Dermis blood vessel endothelial cell (primary cell): ENCODE data around the gene RCAN1. TPM values are rescaled to one million over a fixed set of nuclear protein-coding genes. Genes with fewer than 3 reads are reported as not detected.

Source experiments
- DNase-seq: peaks from one replicate; pipeline ENCODE4 v3.0.0; 2010
- total RNA-seq: library from RNA; depleted of rRNA; stranded (reverse); fragments of >200 nt; gene quantifications from 2 replicates; pipeline ENCODE4 v1.2.3, GENCODE V29; 2014

RCAN1 gene
- total RNA-seq, result 31.8 and 45.9 TPM in 2 replicates

- DNase-seq, result peak; percentile 94
These were observed at the start of gene RCAN1 for GRCh38 chr21:34614628-34615486. TSS of gene RCAN1 (minus strand) at chr21:34615113. CDS start at chr21:34615011, 102 bp downstream.

- DNase-seq, result no peak
These were observed 46.9 kb upstream of the RCAN1 start for GRCh38 chr21:34661848-34662247.

GRCh38 chr21:34653522-34653921 lies 38.6 kb upstream of the RCAN1 start:
- no peak for DNase-seq

- no peak for DNase-seq
These were observed 36.7 kb upstream of the RCAN1 start for GRCh38 chr21:34651642-34652041.

- no peak for DNase-seq
These were observed 36.0 kb upstream of the RCAN1 start for GRCh38 chr21:34650861-34651431.

- no peak for DNase-seq
These were observed 34.5 kb upstream of the RCAN1 start for GRCh38 chr21:34649400-34649799.

GRCh38 chr21:34648739-34649297 lies 33.9 kb upstream of the RCAN1 start:
- DNase-seq, result no peak

GRCh38 chr21:34647555-34647954 lies 32.6 kb upstream of the RCAN1 start:
- no peak for DNase-seq

- no peak for DNase-seq
These were observed 29.9 kb upstream of the RCAN1 start for GRCh38 chr21:34644825-34645224.

GRCh38 chr21:34642211-34643075 lies 27.5 kb upstream of the RCAN1 start:
- DNase-seq, result no peak

- peak; percentile 64 for DNase-seq
These were observed 25.9 kb upstream of the RCAN1 start for GRCh38 chr21:34640858-34641257.

- peak; percentile 5 for DNase-seq
These were observed 25.2 kb upstream of the RCAN1 start for GRCh38 chr21:34639882-34640788.

- no peak for DNase-seq
These were observed 24.3 kb upstream of the RCAN1 start for GRCh38 chr21:34639250-34639649.

- no peak for DNase-seq
These were observed 22.0 kb upstream of the RCAN1 start for GRCh38 chr21:34636961-34637360.

GRCh38 chr21:34635307-34635706 lies 20.4 kb upstream of the RCAN1 start:
- peak; percentile 8 for DNase-seq

- no peak for DNase-seq
These were observed 17.6 kb upstream of the RCAN1 start for GRCh38 chr21:34632498-34632897.

GRCh38 chr21:34630536-34631143 lies 15.7 kb upstream of the RCAN1 start:
- peak; percentile 77 for DNase-seq

- DNase-seq, result no peak
These were observed 11.2 kb upstream of the RCAN1 start for GRCh38 chr21:34626131-34626530.

GRCh38 chr21:34625030-34625593 lies 10.2 kb upstream of the RCAN1 start:
- no peak for DNase-seq

- DNase-seq, result no peak
These were observed 8.6 kb upstream of the RCAN1 start for GRCh38 chr21:34623516-34623915.
